HG02623 (cell line): Measurements from ENCODE around the gene RPL13.

Experiments used
- ATAC-seq: cut with Tn5 transposase; IDR thresholded peaks from one replicate; pipeline ENCODE4 v1.9.1; 2021; ENCODE audit warnings: moderate library complexity; ENCODE audit not compliant: unreplicated experiment

RPL13 gene

GRCh38 chr16:89613231-89613953 lies 52.9 kb downstream of the RPL13 start, which contains the start of gene DPEP1:
Gene DPEP1, plus strand, starts transcription at chr16:89613642. Its CDS starts 16,769 bp downstream, at chr16:89630411.
- ATAC-seq: no peak

GRCh38 chr16:89613954-89614459 lies 53.5 kb downstream of the RPL13 start:
- no peak for ATAC-seq
